Fibroblast of skin of left quadriceps (primary cell): ENCODE results near the gene MUC2.

Experiments used
- DNase-seq, 2 experiments: peaks; one replicate each; pipeline ENCODE4 v3.0.0-alpha.2; 2013; ENCODE audit warnings: low read depth in 2 of 2

MUC2 gene

GRCh38 chr11:1036931-1037330 lies 37.7 kb upstream of the MUC2 start:
- no peak for DNase-seq

- no peak for DNase-seq
Measured at GRCh38 chr11:1037506-1038055, 37.1 kb upstream of the MUC2 start.

- DNase-seq: no peak
Measured at GRCh38 chr11:1038361-1038760, 36.3 kb upstream of the MUC2 start.

- no peak for DNase-seq
Measured at GRCh38 chr11:1038921-1039320, 35.8 kb upstream of the MUC2 start.

GRCh38 chr11:1039481-1040427 lies 34.9 kb upstream of the MUC2 start:
- DNase-seq: no peak

GRCh38 chr11:1040428-1041148 lies 34.1 kb upstream of the MUC2 start:
- DNase-seq: no peak

GRCh38 chr11:1041149-1041467 lies 33.6 kb upstream of the MUC2 start:
- DNase-seq: no peak

GRCh38 chr11:1041471-1041870 lies 33.2 kb upstream of the MUC2 start:
- DNase-seq: no peak

- no peak for DNase-seq
Measured at GRCh38 chr11:1041936-1042608, 32.6 kb upstream of the MUC2 start.

- no peak for DNase-seq
Measured at GRCh38 chr11:1042626-1043562, 31.8 kb upstream of the MUC2 start.

GRCh38 chr11:1043563-1044096 lies 31.0 kb upstream of the MUC2 start:
- DNase-seq: no peak

GRCh38 chr11:1044160-1044559 lies 30.5 kb upstream of the MUC2 start:
- no peak for DNase-seq

GRCh38 chr11:1047595-1048156 lies 27.0 kb upstream of the MUC2 start:
- no peak for DNase-seq

- no peak for DNase-seq
Measured at GRCh38 chr11:1048375-1049070, 26.2 kb upstream of the MUC2 start.

GRCh38 chr11:1049071-1049405 lies 25.6 kb upstream of the MUC2 start:
- DNase-seq: no peak

GRCh38 chr11:1049431-1049891 lies 25.2 kb upstream of the MUC2 start:
- no peak for DNase-seq

GRCh38 chr11:1049911-1050580 lies 24.6 kb upstream of the MUC2 start:
- DNase-seq: no peak

GRCh38 chr11:1050581-1051355 lies 23.9 kb upstream of the MUC2 start:
- peak; percentile 6 to 7 for DNase-seq
